Neural progenitor cell (in vitro differentiated cells): ENCODE data around the gene DDX39B. TPM values are rescaled to one million over a fixed set of nuclear protein-coding genes. Genes with fewer than 3 reads are reported as not detected.

ENCODE experiments used
- DNase-seq: peaks from one replicate; pipeline ENCODE4 v3.0.0-alpha.2; 2016; ENCODE audit warnings: low spot score
- H2AFZ ChIP-seq: fragments of 200-600 bp; sonication (generic); replicated peaks from 2 replicates; pipeline ENCODE4 v1.6.1; 2016; ENCODE audit warnings: antibody characterized with exemption
- H3F3A ChIP-seq: fragments of 200-600 bp; sonication (generic); 2 replicates; pipeline ENCODE4 v1.6.1; 2016; ENCODE audit warnings: antibody characterized with exemption, low read depth
- H3K27ac ChIP-seq: fragments of 200-600 bp; sonication (generic); 2 replicates; pipeline ENCODE4 v1.5.1; 2016; ENCODE audit warnings: mild to moderate bottlenecking
- H3K27me3 ChIP-seq: fragments of 200-600 bp; sonication (generic); 2 replicates; pipeline ENCODE4 v1.6.1; 2016; ENCODE audit warnings: mild to moderate bottlenecking, moderate library complexity
- H3K36me3 ChIP-seq: fragments of 200-600 bp; sonication (generic); 2 replicates; pipeline ENCODE4 v1.5.1; 2016
- H3K4me1 ChIP-seq: fragments of 200-600 bp; sonication (generic); 2 replicates; pipeline ENCODE4 v1.6.1; 2016; ENCODE audit warnings: mixed run types
- H3K4me2 ChIP-seq: fragments of 200-600 bp; sonication (generic); 2 replicates; pipeline ENCODE4 v1.6.1; 2016
- H3K4me3 ChIP-seq: fragments of 200-600 bp; sonication (generic); 2 replicates; pipeline ENCODE4 v1.5.1; 2016
- H3K79me2 ChIP-seq: fragments of 200-600 bp; sonication (generic); 2 replicates; pipeline ENCODE4 v1.6.1; 2016; ENCODE audit warnings: low read depth
- H3K9ac ChIP-seq: fragments of 200-600 bp; sonication (generic); 2 replicates; pipeline ENCODE4 v1.6.1; 2016
- H3K9me3 ChIP-seq: fragments of 200-600 bp; sonication (generic); 2 replicates; pipeline ENCODE4 v1.5.1; 2016; ENCODE audit warnings: low read depth
- H4K20me1 ChIP-seq: fragments of 200-600 bp; sonication (generic); 2 replicates; pipeline ENCODE4 v1.6.1; 2016; ENCODE audit warnings: low read depth
- H3K27ac Mint-ChIP-seq: 3 replicates; pipeline ENCODE4 v1.8.0; 2021; ENCODE audit warnings: mixed read lengths
- H3K27me3 Mint-ChIP-seq: 2 replicates; pipeline ENCODE4 v1.8.0; 2022; ENCODE audit warnings: low read depth, mild to moderate bottlenecking, inconsistent platforms, moderate library complexity, mixed read lengths; ENCODE audit not compliant: insufficient read depth
- H3K36me3 Mint-ChIP-seq: 3 replicates; pipeline ENCODE4 v1.8.0; 2021; ENCODE audit warnings: mixed read lengths
- H3K4me1 Mint-ChIP-seq: 3 replicates; pipeline ENCODE4 v1.8.0; 2021; ENCODE audit warnings: mixed read lengths
- H3K4me3 Mint-ChIP-seq: 3 replicates; pipeline ENCODE4 v1.8.0; 2021; ENCODE audit warnings: mild to moderate bottlenecking, moderate library complexity, mixed read lengths
- H3K9me3 Mint-ChIP-seq: 3 replicates; pipeline ENCODE4 v1.8.0; 2020; ENCODE audit warnings: mixed read lengths
- CTCF ChIP-seq: fragments of 200-600 bp; sonication (generic); IDR thresholded peaks from 2 replicates; pipeline ENCODE4 v1.5.1; 2017; ENCODE audit warnings: antibody characterized with exemption, mild to moderate bottlenecking
- EZH2 ChIP-seq: fragments of 200-600 bp; sonication (generic); IDR thresholded peaks from 2 replicates; pipeline ENCODE4 v1.6.1; 2017; ENCODE audit warnings: antibody characterized with exemption, mild to moderate bottlenecking, moderate library complexity
- EZH2phosphoT487 ChIP-seq: fragments of 200-600 bp; sonication (generic); IDR thresholded peaks from 2 replicates; pipeline ENCODE4 v1.6.1; 2017; ENCODE audit warnings: antibody characterized with exemption
- total RNA-seq: library from RNA; depleted of rRNA; stranded (reverse); fragments of >200 nt; gene quantifications from 2 replicates; pipeline ENCODE4 v1.2.3, GENCODE V29; 2015; ENCODE audit warnings: low replicate concordance

DDX39B gene
- total RNA-seq, 1 donor from 2014 or later = 493 TPM

- Mint-ChIP-seq H3K27me3 (peaks cover 4% of the 10 kb centered on the region), H3K4me1 (peaks cover 9% of the 10 kb centered on the region), H3K9me3 (no peaks in the 10 kb centered on the region), H3K4me3 (no peak overlapping the region), H3K27ac (no peak overlapping the region), H3K36me3 (peaks cover 67% of the 10 kb centered on the region)
- Histone ChIP-seq H3K27ac (no peak overlapping the region), H3K79me2 (peaks cover 68% of the 10 kb centered on the region), H3K36me3 (peaks cover 42% of the 10 kb centered on the region), H3K9ac (no peak overlapping the region), H3K4me1 (peaks cover 1% of the 10 kb centered on the region), H3F3A (peaks cover 86% of the 10 kb centered on the region), H4K20me1 (peaks cover 99% of the 10 kb centered on the region), H3K9me3 (no peaks in the 10 kb centered on the region), H3K4me3 (no peak overlapping the region), H3K27me3 (no peaks in the 10 kb centered on the region), H2AFZ (no peak overlapping the region), H3K4me2 (no peak overlapping the region)
- TF ChIP-seq CTCF (no peak), EZH2 (no peak), EZH2phosphoT487 (no peak)
- no peak for DNase-seq
Measured at GRCh38 chr6:31534011-31534410, 7.8 kb downstream of the DDX39B start.

- H3K27me3 ChIP-seq = no peaks in the 10 kb centered on the region
- peak overlapping the region; percentile 74 for H3K27ac ChIP-seq
- H2AFZ ChIP-seq = no peak overlapping the region
- peaks cover 86% of the 10 kb centered on the region for H3F3A ChIP-seq
- H3K9me3 ChIP-seq = no peaks in the 10 kb centered on the region
- peaks cover 4% of the 10 kb centered on the region for H3K27me3 Mint-ChIP-seq
- no peak for DNase-seq
- H3K36me3 Mint-ChIP-seq = peaks cover 61% of the 10 kb centered on the region
- no peak overlapping the region for H3K4me3 ChIP-seq
- no peak overlapping the region for H3K9ac ChIP-seq
- no peaks in the 10 kb centered on the region for H3K9me3 Mint-ChIP-seq
- no peak for TF ChIP-seq CTCF
- no peak for TF ChIP-seq EZH2
- no peak for TF ChIP-seq EZH2phosphoT487
- H3K4me1 Mint-ChIP-seq = peaks cover 4% of the 10 kb centered on the region
- H3K27ac Mint-ChIP-seq = no peak overlapping the region
- no peaks in the 10 kb centered on the region for H3K4me1 ChIP-seq
- no peak overlapping the region for H3K4me2 ChIP-seq
- H4K20me1 ChIP-seq = peaks cover 98% of the 10 kb centered on the region
- peaks cover 36% of the 10 kb centered on the region for H3K36me3 ChIP-seq
- H3K4me3 Mint-ChIP-seq = no peak overlapping the region
- peaks cover 62% of the 10 kb centered on the region for H3K79me2 ChIP-seq
Measured at GRCh38 chr6:31533455-31533841, 8.4 kb downstream of the DDX39B start.

GRCh38 chr6:31532644-31533454 lies 9.0 kb downstream of the DDX39B start:
- H3K9ac ChIP-seq = no peak overlapping the region
- H3K27me3 Mint-ChIP-seq = peaks cover 6% of the 10 kb centered on the region

More at GRCh38 chr6:31532644-31533454, 9.0 kb downstream of the DDX39B start:
- H3K4me2 ChIP-seq = no peak overlapping the region
- Mint-ChIP-seq H3K9me3 (no peaks in the 10 kb centered on the region), H3K36me3 (peaks cover 60% of the 10 kb centered on the region), H3K27ac (no peak overlapping the region), H3K4me3 (no peak overlapping the region), H3K4me1 (peaks cover 4% of the 10 kb centered on the region)
- H3K4me3 ChIP-seq = no peak overlapping the region
- TF ChIP-seq EZH2 = no peak
- H2AFZ ChIP-seq = no peak overlapping the region
- H3K27ac ChIP-seq = peak overlapping the region; percentile 74
- no peaks in the 10 kb centered on the region for H3K4me1 ChIP-seq
- no peaks in the 10 kb centered on the region for H3K9me3 ChIP-seq
- peaks cover 96% of the 10 kb centered on the region for H4K20me1 ChIP-seq
- peaks cover 34% of the 10 kb centered on the region for H3K36me3 ChIP-seq
- H3F3A ChIP-seq = peaks cover 90% of the 10 kb centered on the region
- no peaks in the 10 kb centered on the region for H3K27me3 ChIP-seq
- H3K79me2 ChIP-seq = peaks cover 56% of the 10 kb centered on the region
- no peak for DNase-seq
